Left lung (tissue), 10 donors: ENCODE measurements around the gene OPN5. TPM values are rescaled to one million over a fixed set of nuclear protein-coding genes. Genes with fewer than 3 reads are reported as not detected.

Experiments used
- ATAC-seq: fragments of 200-7000 bp; cut with Tn5 transposase; one replicate; pipeline ENCODE4 v1.9.1; 2020; ENCODE audit warnings: moderate library complexity
- DNase-seq, 4 donors: peaks; one replicate each; pipeline ENCODE4 v3.0.0-alpha.2; 2013 to 2020
- H3K27ac ChIP-seq, 2 donors: fragments of 200-600 bp; sonication (generic) in 1 of 2; one replicate each; pipeline versions ENCODE4 v1.5.0 to v1.8.0; 2020 to 2021
- H3K27me3 ChIP-seq, 2 donors: fragments of 200-600 bp; sonication (generic) in 1 of 2; one replicate each; pipeline versions ENCODE4 v1.5.0 to v1.8.0; 2020 to 2021
- H3K36me3 ChIP-seq, 2 donors: fragments of 200-600 bp; sonication (generic) in 1 of 2; one replicate each; pipeline versions ENCODE4 v1.5.0 to v1.8.0; 2020 to 2021
- H3K4me1 ChIP-seq, 2 donors: fragments of 200-600 bp; one replicate each; pipeline ENCODE4 v1.8.0; 2021
- H3K4me3 ChIP-seq, 2 donors: fragments of 200-600 bp; sonication (generic) in 1 of 2; one replicate each; pipeline versions ENCODE4 v1.5.0 to v1.8.0; 2020 to 2021; ENCODE audit warnings: mild to moderate bottlenecking in 1 of 2
- H3K9me3 ChIP-seq, 2 donors: fragments of 200-600 bp; sonication (generic) in 1 of 2; one replicate each; pipeline versions ENCODE4 v1.5.0 to v1.8.0; 2020 to 2021
- intact Hi-C, 2 donors: fragments of 100-400 bp; cut with DNase I; formaldehyde crosslinking; loops; one replicate each; pipeline versions ENCODE4 v1.11.2 to v1.14.2; 2022
- polyA plus RNA-seq, 6 donors: library from polyadenylated mRNA; unstranded; fragments of 120-200 nt; gene quantifications; one replicate each; pipeline ENCODE4 v1.2.1, GENCODE V29; 2013; ENCODE audit not compliant: insufficient read length in 6 of 6
- total RNA-seq, 2 donors: library from RNA; stranded (reverse); fragmentation: NEBNext Ultra II Directional; extraction: Animal tissue kit (Norgen Biotek cat#: 25700); gene quantifications; one replicate each; pipeline ENCODE4 v1.2.1, GENCODE V29; 2021
- TF ChIP-seq, protein P1 (sequence below), 2 donors: fragments of 200-600 bp; sonication (generic) in 1 of 2; IDR thresholded peaks; one replicate each; pipeline versions ENCODE4 v1.5.0 to v1.8.0; 2021; ENCODE audit warnings: antibody characterized with exemption in 2 of 2
- donor health status: DM: no; HTN: yes; CAD: no.
- donor health status: DM: no; HTN: no; CAD: no.

The OPN5 gene
- total and polyA plus RNA-seq, 8 donors, result 0.06 TPM; not detected in 5

DNA sequence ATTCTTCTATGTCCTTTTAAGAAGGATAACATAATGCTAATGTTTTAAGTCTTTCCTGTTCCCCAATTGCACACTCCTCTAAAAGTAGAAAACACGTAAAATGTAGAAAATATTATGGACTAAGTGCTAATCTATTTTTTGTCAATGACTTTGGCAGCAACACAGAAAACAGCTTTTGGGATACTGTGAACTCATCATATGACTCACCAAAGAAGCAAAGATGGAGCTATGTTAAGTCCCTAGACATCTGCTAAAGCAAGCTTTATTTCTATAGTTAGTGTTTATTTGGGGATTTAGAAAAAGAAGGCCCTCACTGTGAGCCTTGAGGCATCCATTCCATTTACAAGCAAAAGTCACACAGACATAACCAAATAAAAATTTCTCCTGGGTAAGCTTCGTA lies 23.0 kb downstream of the OPN5 start:
- H3K27ac ChIP-seq, result no peak overlapping the region
- no peak for DNase-seq
- H3K27me3 ChIP-seq, result no peaks in the 10 kb centered on the region
- ATAC-seq, result no peak
- TF ChIP-seq, protein P1, sequence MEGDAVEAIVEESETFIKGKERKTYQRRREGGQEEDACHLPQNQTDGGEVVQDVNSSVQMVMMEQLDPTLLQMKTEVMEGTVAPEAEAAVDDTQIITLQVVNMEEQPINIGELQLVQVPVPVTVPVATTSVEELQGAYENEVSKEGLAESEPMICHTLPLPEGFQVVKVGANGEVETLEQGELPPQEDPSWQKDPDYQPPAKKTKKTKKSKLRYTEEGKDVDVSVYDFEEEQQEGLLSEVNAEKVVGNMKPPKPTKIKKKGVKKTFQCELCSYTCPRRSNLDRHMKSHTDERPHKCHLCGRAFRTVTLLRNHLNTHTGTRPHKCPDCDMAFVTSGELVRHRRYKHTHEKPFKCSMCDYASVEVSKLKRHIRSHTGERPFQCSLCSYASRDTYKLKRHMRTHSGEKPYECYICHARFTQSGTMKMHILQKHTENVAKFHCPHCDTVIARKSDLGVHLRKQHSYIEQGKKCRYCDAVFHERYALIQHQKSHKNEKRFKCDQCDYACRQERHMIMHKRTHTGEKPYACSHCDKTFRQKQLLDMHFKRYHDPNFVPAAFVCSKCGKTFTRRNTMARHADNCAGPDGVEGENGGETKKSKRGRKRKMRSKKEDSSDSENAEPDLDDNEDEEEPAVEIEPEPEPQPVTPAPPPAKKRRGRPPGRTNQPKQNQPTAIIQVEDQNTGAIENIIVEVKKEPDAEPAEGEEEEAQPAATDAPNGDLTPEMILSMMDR (IDR thresholded peaks at IDR 0.05), result no peak
- no peaks in the 10 kb centered on the region for H3K9me3 ChIP-seq
- intact Hi-C loops, result no loop called here
- H3K36me3 ChIP-seq, result no peaks in the 10 kb centered on the region
- H3K4me3 ChIP-seq, result no peak overlapping the region
- no peaks in the 10 kb centered on the region for H3K4me1 ChIP-seq

DNA sequence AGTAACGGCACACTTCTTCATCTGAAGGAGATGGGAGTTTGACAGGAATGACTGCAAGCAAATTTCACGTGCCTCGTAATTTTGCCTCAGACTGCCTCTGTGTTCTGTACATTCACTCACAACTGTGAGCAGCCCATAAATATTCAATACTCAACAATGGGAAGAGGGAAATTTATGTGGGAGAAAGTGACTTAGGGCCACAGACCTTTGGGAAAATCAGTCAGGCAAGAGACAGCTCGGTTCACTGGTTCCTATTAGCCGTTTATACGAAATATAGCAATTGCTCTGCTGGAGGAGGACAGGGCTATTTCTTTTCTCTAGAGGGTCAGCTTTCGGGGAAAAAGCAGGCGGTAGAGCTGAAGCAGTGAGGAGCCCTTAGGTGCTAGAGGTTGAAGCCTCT lies 28.0 kb downstream of the OPN5 start:
- Histone ChIP-seq H3K9me3 (no peaks in the 10 kb centered on the region), H3K27me3 (no peaks in the 10 kb centered on the region), H3K27ac (no peak overlapping the region), H3K4me3 (no peak overlapping the region), H3K36me3 (no peaks in the 10 kb centered on the region), H3K4me1 (no peaks in the 10 kb centered on the region)
- ATAC-seq (no peak), DNase-seq (no peak)
- intact Hi-C loops, result no loop called here
- TF ChIP-seq, protein P1 (IDR thresholded peaks at IDR 0.05), result no peak

DNA sequence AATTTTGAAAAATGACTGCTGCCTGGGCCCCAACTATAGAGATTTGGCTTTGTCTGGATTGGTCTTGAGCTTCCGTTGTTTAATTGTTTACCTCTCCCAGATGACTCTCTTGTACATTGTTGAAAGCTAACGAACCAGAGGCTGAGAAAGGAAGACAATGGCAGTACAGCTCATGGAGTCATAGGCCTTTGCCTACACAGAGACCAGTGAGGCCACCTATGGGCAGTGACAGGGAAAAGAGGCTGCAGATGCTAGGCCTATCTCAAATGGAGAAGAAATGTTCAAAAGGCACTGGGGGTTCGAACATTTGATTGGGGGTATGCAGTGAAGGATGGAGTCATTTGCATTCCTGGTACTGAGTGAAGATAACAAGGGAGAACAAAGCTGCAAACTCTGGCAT lies 29.1 kb downstream of the OPN5 start:
- no peaks in the 10 kb centered on the region for H3K36me3 ChIP-seq
- no peak for ATAC-seq
- no peaks in the 10 kb centered on the region for H3K4me1 ChIP-seq
- H3K4me3 ChIP-seq, result no peak overlapping the region
- DNase-seq, result no peak
- no peaks in the 10 kb centered on the region for H3K27me3 ChIP-seq
- intact Hi-C loops, result no loop called here
- no peaks in the 10 kb centered on the region for H3K9me3 ChIP-seq
- H3K27ac ChIP-seq, result no peak overlapping the region
- TF ChIP-seq, protein P1 (IDR thresholded peaks at IDR 0.05), result no peak

DNA sequence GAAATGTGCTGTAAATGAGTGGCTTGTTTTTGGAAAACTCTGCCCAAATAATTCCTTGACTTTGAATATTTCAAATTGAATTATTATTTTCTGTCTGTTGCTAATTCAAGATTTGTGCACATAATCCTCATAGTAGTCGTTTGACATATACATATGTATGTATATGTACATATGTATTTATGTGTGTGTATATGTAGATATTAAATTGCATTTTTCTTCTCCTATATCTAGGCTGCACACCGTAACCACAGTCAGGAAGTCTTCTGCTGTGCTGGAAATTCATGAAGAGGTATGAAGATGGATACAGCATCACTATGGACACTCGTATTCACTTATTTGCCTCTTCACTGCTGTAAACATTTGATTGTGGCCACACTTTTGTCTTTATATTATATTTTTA lies 29.6 kb downstream of the OPN5 start:
- Histone ChIP-seq H3K4me1 (no peaks in the 10 kb centered on the region), H3K4me3 (no peak overlapping the region), H3K27me3 (no peaks in the 10 kb centered on the region), H3K36me3 (no peaks in the 10 kb centered on the region), H3K27ac (no peak overlapping the region), H3K9me3 (no peaks in the 10 kb centered on the region)
- no peak for ATAC-seq
- TF ChIP-seq, protein P1 (IDR thresholded peaks at IDR 0.05), result no peak
- no peak for DNase-seq
- intact Hi-C loops, result no loop called here

DNA sequence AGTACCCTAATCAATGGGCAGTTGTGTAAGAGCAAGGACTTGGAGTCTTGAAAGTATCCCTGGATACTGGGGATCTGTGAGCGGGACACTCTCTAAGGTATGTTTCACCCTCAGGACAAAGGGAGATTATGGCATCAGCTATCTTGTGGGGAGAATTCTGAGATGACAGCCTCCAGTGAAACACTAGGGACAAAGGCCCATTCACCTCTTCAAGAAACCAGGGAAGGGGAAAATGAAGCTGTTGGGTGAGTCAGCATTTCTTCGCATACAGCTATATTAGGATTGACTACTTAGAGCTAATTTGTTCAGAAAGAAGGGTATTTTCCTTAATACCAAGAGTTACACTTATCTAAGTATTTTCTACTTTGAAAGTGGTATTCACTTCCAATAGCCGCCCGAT lies 35.9 kb downstream of the OPN5 start:
- Histone ChIP-seq H3K27me3 (no peaks in the 10 kb centered on the region), H3K9me3 (no peaks in the 10 kb centered on the region), H3K4me3 (no peak overlapping the region), H3K36me3 (no peaks in the 10 kb centered on the region), H3K27ac (no peak overlapping the region), H3K4me1 (no peaks in the 10 kb centered on the region)
- ATAC-seq (no peak), DNase-seq (no peak)
- TF ChIP-seq, protein P1 (IDR thresholded peaks at IDR 0.05), result no peak
- intact Hi-C loops, result no loop called here
